Ovary (tissue), 3 donors: Measurements from ENCODE around the gene RYR1.

Source experiments
- POLR2A ChIP-seq: fragments of 450-650 bp; IDR thresholded peaks from one replicate; pipeline ENCODE4 v1.6.1; 2017; ENCODE audit warnings: antibody characterized with exemption, mild to moderate bottlenecking, moderate library complexity
- TF ChIP-seq, protein P1 (sequence below), 3 donors: fragments of 450-650 bp in 2 of 3; fragments of 200-600 bp in 1 of 3; IDR thresholded peaks; one replicate each; pipeline versions ENCODE4 v1.5.1 to v1.8.0; 2016 to 2022; ENCODE audit warnings: antibody characterized with exemption in 3 of 3, mild to moderate bottlenecking in 1 of 3
- donor health status: DM: no; HTN: no; CAD: no.

DNA sequence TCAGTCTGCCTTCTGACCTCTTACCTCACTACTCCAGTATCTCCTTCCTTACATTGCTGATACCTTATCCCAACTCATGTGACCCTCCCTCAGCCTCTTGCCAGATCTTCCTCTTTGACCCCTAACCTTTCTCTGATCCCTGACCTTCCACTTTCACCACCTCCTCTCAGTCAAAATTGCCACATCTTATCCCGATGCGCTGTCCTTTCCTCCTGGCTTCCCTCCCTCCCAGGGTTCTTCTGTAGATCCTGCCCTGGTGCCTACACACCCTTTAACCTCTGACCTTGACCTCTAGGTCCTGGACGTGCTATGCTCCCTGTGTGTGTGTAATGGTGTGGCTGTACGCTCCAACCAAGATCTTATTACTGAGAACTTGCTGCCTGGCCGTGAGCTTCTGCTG is 23.7 kb downstream of the RYR1 start:
- TF ChIP-seq, protein P1, sequence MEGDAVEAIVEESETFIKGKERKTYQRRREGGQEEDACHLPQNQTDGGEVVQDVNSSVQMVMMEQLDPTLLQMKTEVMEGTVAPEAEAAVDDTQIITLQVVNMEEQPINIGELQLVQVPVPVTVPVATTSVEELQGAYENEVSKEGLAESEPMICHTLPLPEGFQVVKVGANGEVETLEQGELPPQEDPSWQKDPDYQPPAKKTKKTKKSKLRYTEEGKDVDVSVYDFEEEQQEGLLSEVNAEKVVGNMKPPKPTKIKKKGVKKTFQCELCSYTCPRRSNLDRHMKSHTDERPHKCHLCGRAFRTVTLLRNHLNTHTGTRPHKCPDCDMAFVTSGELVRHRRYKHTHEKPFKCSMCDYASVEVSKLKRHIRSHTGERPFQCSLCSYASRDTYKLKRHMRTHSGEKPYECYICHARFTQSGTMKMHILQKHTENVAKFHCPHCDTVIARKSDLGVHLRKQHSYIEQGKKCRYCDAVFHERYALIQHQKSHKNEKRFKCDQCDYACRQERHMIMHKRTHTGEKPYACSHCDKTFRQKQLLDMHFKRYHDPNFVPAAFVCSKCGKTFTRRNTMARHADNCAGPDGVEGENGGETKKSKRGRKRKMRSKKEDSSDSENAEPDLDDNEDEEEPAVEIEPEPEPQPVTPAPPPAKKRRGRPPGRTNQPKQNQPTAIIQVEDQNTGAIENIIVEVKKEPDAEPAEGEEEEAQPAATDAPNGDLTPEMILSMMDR (IDR thresholded peaks at IDR 0.05), result no peak
- no peak for TF ChIP-seq POLR2A
